Measurements from ENCODE around the gene CENPX. TPM values are rescaled to one million over a fixed set of nuclear protein-coding genes. Genes with fewer than 3 reads are reported as not detected.

CENPX gene
- total and polyA plus RNA-seq, 2 of the 13 experiments (the other 11 are each of a cell fraction or from before 2014, with no cell fraction given) = 92.7 to 170 TPM

GRCh38 chr17:81977211-81977808, 45.4 kb downstream of the CENPX start, which contains the start of gene ASPSCR1 (continued):
- TF ChIP-seq CAMTA2 (CRISPR knock-in tag; IDR thresholded peaks at IDR 0.05; ENCODE audit: borderline replicate concordance) (peak; percentile 98), ETS1 (CRISPR knock-in tag; IDR thresholded peaks at IDR 0.05) (0 out of 2 replicates have a peak, but pooled peaks have one; percentile 76), MEIS2 (CRISPR knock-in tag; IDR thresholded peaks at IDR 0.05) (peak; percentile 32; the same call in 1 of the 2 replicates), SMC3 (IDR thresholded peaks at IDR 0.05; ENCODE audit: low read length) (no peak), TFDP1 (CRISPR knock-in tag; IDR thresholded peaks at IDR 0.05; ENCODE audit: borderline replicate concordance) (no peak; the same call in 1 of the 2 replicates), SMAD1 (CRISPR knock-in tag; IDR thresholded peaks at IDR 0.05; ENCODE audit: borderline replicate concordance, low read depth) (peak; percentile 56), MIER3 (CRISPR knock-in tag; IDR thresholded peaks at IDR 0.05; ENCODE audit: borderline replicate concordance) (peak; percentile 38; the same call in 1 of the 2 replicates), NFYB (CRISPR knock-in tag; IDR thresholded peaks at IDR 0.05) (peak; percentile 36; the same call in 1 of the 2 replicates), ZBTB1 (CRISPR knock-in tag; IDR thresholded peaks at IDR 0.05; ENCODE audit: borderline replicate concordance) (no peak), ZNF670 (CRISPR knock-in tag; IDR thresholded peaks at IDR 0.05; ENCODE audit: borderline replicate concordance) (peak; percentile 41; the same call in 1 of the 2 replicates), MXI1 (IDR thresholded peaks at IDR 0.05; ENCODE audit: borderline replicate concordance, low read depth, low read length) (peak; percentile 98; the same call in 2 of the 3 replicates), NR2C2 (CRISPR knock-in tag; IDR thresholded peaks at IDR 0.05; ENCODE audit: borderline replicate concordance) (peak; percentile 67), ZNF775 (CRISPR knock-in tag; IDR thresholded peaks at IDR 0.05; ENCODE audit: borderline replicate concordance) (no peak), ZNF446 (CRISPR knock-in tag; IDR thresholded peaks at IDR 0.05) (peak; percentile 57; the same call in 1 of the 2 replicates), ELK4 (CRISPR knock-in tag; IDR thresholded peaks at IDR 0.05; ENCODE audit: borderline replicate concordance) (no peak), ZNF564 (CRISPR knock-in tag; IDR thresholded peaks at IDR 0.05) (peak; percentile 79; the same call in 1 of the 2 replicates), NCOR1 (IDR thresholded peaks at IDR 0.05; ENCODE audit: borderline replicate concordance, low read length) (peak; percentile 65; the same call in 1 of the 2 replicates), ARNT2 (CRISPR knock-in tag; IDR thresholded peaks at IDR 0.05; ENCODE audit: low read depth) (peak; percentile 83), GFI1 (CRISPR knock-in tag; IDR thresholded peaks at IDR 0.05; ENCODE audit: borderline replicate concordance) (no peak; the same call in 1 of the 2 replicates), KLF6 (CRISPR knock-in tag; IDR thresholded peaks at IDR 0.05) (peak; percentile 92; the same call in 1 of the 2 replicates), TMF1 (CRISPR knock-in tag; IDR thresholded peaks at IDR 0.05; ENCODE audit: low read depth) (peak; percentile 78), NFE2L1 (CRISPR knock-in tag; IDR thresholded peaks at IDR 0.05; ENCODE audit: borderline replicate concordance) (no peak), SIX1 (CRISPR knock-in tag; IDR thresholded peaks at IDR 0.05; ENCODE audit: borderline replicate concordance) (no peak), KLF11 (CRISPR knock-in tag; IDR thresholded peaks at IDR 0.05) (no peak), HES4 (CRISPR knock-in tag; IDR thresholded peaks at IDR 0.05; ENCODE audit: borderline replicate concordance) (peak; percentile 97), RXRA (CRISPR knock-in tag; IDR thresholded peaks at IDR 0.05) (no peak; the same call in 1 of the 2 replicates)
- TF ChIP-seq, protein P1, sequence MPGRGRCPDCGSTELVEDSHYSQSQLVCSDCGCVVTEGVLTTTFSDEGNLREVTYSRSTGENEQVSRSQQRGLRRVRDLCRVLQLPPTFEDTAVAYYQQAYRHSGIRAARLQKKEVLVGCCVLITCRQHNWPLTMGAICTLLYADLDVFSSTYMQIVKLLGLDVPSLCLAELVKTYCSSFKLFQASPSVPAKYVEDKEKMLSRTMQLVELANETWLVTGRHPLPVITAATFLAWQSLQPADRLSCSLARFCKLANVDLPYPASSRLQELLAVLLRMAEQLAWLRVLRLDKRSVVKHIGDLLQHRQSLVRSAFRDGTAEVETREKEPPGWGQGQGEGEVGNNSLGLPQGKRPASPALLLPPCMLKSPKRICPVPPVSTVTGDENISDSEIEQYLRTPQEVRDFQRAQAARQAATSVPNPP (CRISPR knock-in tag; IDR thresholded peaks at IDR 0.05) = peak; percentile 88

All from HepG2 (cell line).